GM18873 (cell line): ENCODE measurements around the gene TMEM151B.
"Not testable (repeated sequence)": the region's sequence is repeated elsewhere in the genome, so short reads cannot be mapped to it uniquely, and the experiment has no call there.

Source experiments
- ATAC-seq: cut with Tn5 transposase; IDR thresholded peaks from one replicate; pipeline ENCODE4 v1.9.1; 2021; ENCODE audit warnings: mild to moderate bottlenecking, moderate library complexity, moderate number of reproducible peaks; ENCODE audit not compliant: unreplicated experiment, low FRiP score

The TMEM151B gene

DNA sequence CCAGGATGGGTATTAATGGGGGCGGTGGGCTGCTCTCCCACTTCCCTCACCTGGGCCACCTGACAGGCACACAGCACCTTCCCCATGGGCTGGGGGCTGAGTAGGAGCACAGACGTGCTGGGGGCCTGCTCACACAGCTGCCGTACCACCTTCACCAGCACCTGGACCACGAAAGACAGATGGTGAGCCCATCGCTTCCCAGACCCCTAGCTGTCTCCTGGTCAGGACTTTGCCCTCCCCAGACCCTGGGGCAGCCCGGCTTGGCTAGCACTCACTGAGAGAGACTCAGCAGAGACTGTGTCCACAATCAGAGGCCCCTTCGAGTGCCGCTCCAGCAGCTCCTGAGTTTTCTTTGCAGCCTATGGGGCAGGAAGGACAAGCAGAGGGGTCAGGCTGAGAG lies 30.9 kb downstream of the TMEM151B start:
- no peak for ATAC-seq

DNA sequence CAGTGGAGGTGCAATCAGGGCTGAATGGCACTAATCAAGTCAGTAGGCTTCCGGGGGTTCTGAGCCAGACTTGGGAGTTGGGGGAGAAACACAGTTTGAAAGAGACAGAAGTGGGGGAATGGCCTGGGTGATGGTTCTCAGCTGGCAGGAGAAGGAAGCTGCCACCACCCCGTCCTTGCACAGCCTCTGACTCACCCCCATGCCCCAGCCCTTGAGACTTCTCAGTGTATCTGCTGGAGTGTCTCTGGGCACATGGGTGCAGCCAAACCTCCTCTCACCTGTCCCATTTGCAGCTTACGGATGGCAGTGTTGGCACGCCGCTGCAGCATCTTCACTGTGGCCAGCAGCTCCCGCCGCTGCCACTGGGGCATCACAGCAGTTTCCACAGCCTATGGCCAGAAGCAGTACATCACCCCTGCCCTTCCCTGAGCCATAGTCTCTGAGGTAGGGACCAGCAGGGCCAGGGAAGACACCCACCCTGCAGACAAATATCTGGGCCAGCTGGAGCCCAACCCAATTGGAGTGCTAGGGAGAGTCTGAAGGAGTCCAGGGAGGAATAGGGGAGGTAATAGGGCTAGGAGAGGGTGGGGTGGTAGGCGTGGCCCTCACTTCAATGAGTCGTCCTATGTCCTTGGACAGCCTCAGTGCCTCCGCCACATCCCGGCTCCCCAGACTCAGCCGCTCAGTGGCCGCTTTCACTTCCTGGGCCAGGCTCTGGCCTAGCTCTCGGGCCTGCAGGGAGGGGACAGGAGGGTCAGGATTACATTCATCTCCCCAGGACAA lies 31.7 kb downstream of the TMEM151B start:
- ATAC-seq: no peak

DNA sequence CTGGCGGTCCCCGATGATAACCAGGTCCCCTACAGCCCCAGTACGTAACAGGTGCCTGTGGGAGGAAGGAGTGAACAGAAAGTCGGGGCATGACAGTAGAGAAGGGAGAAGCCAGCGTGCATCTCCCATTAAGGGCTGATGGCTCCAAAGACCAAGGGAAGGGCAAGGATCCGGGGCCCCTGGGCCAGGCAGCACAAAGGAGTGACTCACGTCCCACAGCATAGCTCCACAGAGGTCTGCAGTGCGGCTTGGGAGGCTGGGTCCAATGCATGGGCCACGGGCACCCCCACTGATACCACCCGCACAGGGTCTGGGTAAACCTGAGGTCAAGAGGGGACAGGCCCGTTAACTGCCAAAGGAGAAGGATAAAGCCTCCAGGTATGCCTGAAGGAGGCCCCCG lies 32.6 kb downstream of the TMEM151B start:
- no peak for ATAC-seq

DNA sequence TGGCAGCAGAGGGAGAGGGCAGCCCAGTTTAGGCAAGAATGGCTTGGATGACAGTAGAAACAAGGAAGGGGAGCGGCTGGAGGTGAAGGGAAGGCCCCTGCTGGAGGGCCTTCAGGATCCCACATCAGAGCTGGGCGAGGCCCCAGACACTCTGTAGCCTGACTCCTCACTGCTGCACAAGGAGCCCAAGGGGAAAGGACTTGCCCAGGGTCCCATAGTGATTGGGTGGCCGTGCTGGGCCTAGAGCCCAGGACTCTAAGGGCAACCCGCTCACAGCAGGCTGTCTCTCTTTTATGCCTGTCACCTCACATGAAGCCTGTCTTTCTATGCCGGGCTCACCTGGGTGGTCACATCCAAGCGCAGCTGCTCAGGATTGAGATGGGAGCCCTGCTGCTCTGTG lies 33.6 kb downstream of the TMEM151B start:
- no peak for ATAC-seq

- no peak for ATAC-seq
Measured at GRCh38 chr6:44304282-44305199, 34.3 kb downstream of the TMEM151B start.

DNA sequence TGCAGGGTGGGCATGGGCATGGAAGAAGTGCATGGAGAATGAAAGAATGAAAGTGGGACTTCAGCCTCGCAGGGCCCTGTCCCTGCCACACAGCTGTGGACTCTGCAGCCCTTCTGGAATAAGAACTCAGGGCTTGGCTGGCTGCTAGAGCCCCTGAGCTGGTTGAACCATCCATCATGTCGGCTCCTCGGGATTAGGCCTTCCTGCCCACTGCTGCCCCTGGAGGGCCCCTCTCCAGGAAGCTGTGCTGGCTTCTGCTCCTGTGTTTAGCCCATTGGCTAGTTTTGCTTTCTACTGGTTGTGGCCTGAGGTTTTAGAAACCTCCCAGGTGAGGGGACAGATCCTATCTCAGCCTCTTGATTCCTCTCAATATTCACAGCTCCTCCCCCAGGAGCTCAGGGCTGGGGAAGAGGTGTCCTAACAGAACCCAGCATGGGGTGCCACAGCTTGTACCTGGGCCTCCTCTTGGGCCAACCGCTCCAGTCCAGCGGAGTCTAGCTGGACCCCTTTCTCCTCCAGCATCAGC lies 35.0 kb downstream of the TMEM151B start:
- ATAC-seq: no peak

DNA sequence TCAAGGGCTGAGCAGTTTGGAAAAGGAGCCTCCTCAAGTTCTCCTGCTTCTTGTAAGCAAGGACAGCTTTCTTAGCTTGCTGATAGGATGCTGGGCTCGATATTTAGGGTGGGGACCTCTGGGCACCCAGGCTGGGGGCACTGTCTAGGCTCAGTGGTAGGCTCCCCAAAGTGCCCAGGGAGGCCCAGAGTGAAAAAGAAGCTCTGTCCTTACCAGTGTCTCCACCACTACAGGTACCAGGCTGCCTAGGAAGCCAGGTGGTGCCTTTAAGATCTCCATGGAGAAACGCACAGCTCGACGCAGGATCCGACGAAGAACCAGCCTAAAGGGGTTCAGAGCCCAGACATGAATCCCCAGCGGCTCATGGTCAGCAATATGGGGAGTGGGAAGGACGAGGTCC lies 36.5 kb downstream of the TMEM151B start:
- ATAC-seq: no peak

- ATAC-seq: no peak
Measured at GRCh38 chr6:44307217-44307616, 37.0 kb downstream of the TMEM151B start.

DNA sequence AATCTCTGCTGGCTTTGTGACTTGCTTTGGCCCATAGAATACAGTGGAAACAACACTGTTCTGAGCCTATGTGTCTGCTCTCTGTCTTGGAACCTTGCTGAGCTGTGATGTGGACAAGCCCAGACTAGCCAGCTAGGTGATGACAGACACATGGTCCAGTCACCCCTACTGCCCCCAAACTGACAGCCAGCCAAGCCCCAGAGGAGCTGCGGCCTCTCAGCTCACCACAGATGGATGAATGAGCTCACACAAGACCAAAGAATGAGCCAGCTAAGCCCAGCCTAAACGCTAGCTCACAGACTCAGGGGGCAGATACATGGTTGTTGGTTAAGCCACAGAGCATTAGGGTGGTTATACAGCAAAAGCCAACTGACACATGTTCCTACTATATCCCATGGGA lies 38.8 kb downstream of the TMEM151B start:
- no peak for ATAC-seq

GRCh38 chr6:44309631-44310030 lies 39.4 kb downstream of the TMEM151B start:
- no peak for ATAC-seq

GRCh38 chr6:44310241-44310640 lies 40.0 kb downstream of the TMEM151B start:
- no peak for ATAC-seq

- no peak for ATAC-seq
Measured at GRCh38 chr6:44311304-44311703, 41.1 kb downstream of the TMEM151B start.

DNA sequence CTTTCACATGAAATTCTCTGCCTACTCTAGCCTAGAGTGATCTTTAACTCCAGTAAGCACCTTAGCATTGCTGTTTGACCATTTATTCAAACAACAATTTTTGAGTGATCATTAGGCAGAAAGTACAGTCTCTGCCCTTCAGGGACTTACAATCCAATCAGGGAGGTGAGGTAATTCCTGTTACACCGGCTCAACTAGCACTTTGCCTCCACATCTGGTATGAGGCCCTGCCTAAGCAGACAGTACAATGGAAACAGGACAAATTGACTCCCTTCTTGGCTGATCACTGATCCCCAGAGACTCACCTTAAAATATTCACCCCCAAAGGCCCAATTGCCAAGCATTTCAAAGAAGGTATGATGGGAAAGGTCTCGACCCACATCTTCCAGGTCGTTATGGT lies 41.5 kb downstream of the TMEM151B start:
- ATAC-seq: no peak

DNA sequence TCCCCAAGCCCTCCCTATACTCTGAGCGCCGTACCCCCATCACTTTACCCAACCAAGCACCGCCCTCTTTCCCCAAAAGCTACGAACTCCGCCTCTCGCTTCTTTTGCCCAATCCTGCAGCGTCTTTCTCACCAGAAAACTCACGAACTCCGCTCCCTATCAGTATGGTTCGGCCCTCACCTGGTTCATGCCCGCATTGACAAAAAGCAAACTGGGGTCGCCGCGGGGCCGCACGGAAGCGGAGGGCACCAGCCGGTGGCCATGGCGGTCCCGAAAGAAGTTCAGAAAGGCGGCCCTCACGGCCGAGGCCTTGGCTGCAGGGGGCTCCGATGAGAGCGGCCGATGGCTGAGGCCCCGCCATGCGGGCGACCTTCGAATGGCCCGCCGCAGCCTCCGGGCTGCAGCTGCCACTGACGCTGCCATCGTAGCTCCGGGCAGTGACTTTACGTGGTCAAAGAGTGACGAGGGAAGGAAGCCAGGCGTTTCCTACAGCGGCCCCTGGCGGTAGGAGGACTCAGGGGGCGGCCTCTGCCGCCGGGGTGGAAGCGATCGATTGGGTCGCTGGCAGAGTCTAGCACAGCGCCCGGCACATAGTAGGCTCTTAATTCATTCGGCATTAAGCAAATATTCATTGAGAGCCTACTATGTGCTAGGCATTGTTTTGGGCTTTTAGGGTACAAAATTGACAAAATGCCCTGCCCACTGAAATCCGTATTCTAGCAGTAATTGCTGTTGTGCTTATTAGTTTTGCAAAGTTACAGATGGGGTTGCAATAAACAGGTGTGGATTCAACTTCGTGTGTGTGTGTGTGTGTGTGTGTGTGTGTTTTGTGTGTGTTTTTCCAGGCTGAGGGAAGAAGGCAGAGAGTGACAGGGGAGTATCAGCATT lies 42.9 kb downstream of the TMEM151B start, which contains the start of gene AARS2:
TSS of gene AARS2 (minus strand) at position 447 of the 888 bp plus-strand sequence. CDS start at position 423, 24 bp downstream.
- peak; percentile 80 for ATAC-seq

- not testable (repeated sequence) for ATAC-seq
Measured at GRCh38 chr6:44314657-44315056, 44.4 kb downstream of the TMEM151B start.

- no peak for ATAC-seq
Measured at GRCh38 chr6:44315516-44315915, 45.3 kb downstream of the TMEM151B start.

DNA sequence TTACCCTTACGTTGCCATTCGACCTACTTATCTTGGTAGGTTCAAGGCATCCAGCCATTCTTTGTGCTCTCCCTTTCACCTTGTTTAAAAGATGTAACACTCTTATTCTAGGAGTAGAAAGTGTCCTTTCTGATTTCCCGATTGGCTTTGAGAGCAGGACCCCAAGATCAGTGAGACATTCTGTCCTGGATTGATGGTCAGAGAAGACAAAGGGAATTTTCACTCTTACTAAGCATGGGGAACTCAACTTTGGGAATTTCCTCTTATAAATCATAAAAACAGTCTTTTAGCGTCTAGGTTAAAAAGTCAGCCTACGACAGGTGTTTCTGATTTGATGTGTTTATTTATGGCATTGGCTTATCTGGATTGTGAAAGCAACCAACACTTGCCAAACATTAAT lies 45.7 kb downstream of the TMEM151B start:
- no peak for ATAC-seq

DNA sequence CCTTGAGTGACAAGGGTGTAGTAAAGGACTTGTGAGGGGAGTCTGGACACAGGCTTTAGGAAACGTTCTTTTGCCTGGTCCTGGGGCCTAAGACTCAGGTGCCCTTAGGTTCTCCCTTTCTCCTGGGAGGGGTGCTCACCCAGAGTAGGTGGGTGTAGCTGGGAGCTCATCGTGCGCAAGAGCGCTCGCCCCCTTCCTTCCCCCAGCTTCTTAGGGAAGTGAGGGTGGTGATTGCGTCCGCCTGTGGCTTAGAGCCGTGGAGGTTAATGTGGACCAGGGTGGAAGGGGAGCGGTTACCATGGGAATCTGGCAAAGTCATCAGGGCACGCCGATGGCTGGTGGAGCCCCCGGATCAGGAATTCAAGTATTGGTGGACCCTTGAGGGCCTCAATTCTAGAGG lies 46.2 kb downstream of the TMEM151B start:
- ATAC-seq: no peak

DNA sequence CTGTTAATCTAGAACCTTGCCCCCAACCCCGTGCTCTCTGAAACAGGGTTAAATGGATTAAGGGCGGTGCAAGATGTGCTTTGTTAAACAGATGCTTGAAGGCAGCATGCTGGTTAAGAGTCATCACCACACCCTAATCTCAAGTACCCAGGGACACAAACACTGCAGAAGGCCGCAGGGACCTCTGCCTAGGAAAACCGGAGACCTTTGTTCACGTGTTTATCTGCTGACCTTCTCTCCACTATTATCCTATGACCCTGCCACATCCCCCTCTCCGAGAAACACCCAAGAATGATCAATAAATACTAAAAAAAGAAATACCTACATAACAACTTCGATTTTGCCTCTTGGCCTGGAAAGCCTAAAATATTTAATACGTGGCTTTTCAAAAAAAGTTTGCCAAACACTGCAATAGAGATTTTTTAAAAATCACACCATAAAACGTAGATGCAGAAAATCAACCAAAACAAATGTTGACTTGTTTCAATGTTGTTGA lies 46.9 kb downstream of the TMEM151B start:
- not testable (repeated sequence) for ATAC-seq

DNA sequence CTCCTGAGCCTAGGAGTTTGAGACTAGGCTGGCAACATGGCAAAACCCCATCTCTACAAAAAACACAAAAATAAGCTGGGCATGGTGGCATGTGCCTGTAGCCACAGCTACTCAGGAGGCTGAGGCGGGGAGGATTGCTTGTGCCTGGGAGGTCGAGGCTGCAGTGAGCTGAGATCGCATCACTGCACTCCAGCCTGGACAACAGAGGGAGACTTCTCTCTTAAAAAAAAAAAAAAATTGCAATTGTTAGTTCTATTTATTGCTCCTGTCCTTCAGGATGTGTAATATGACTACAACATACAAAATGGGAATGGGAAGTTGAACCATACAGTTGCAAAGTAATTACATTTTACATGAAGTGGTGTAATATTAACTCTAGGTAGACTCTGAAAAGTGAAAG lies 51.0 kb downstream of the TMEM151B start:
- no peak for ATAC-seq
